GM23338 (cell line): ENCODE measurements around the gene SRF. TPM values are rescaled to one million over a fixed set of nuclear protein-coding genes. Genes with fewer than 3 reads are reported as not detected.

ENCODE experiments used
- ATAC-seq: fragments of 200-7000 bp; cut with Tn5 transposase; 3 replicates; pipeline ENCODE4 v1.9.1; 2020
- DNase-seq: peaks from one replicate; pipeline ENCODE4 v3.0.0-alpha.2; 2015; ENCODE audit warnings: low spot score
- H2AFZ ChIP-seq: fragments of 200-600 bp; sonication (generic); 2 replicates; pipeline ENCODE4 v1.8.0; 2016; ENCODE audit warnings: antibody characterized with exemption, mild to moderate bottlenecking, moderate library complexity
- H3F3A ChIP-seq: fragments of 200-600 bp; sonication (generic); replicated peaks from 2 replicates; pipeline ENCODE4 v1.8.0; 2017; ENCODE audit warnings: antibody characterized with exemption, mixed run types, low read depth
- H3K27ac ChIP-seq: fragments of 200-600 bp; sonication (generic); 2 replicates; pipeline ENCODE4 v1.6.1; 2016; ENCODE audit warnings: low read depth
- H3K27me3 ChIP-seq: fragments of 200-600 bp; sonication (generic); 2 replicates; pipeline ENCODE4 v1.8.0; 2016; ENCODE audit warnings: mild to moderate bottlenecking, mixed run types, moderate library complexity; ENCODE audit not compliant: insufficient read depth
- H3K36me3 ChIP-seq: fragments of 200-600 bp; sonication (generic); 2 replicates; pipeline ENCODE4 v1.8.0; 2016; ENCODE audit warnings: mild to moderate bottlenecking; ENCODE audit not compliant: insufficient read depth
- H3K4me1 ChIP-seq: fragments of 200-600 bp; sonication (generic); 2 replicates; pipeline ENCODE4 v1.8.0; 2016; ENCODE audit warnings: mild to moderate bottlenecking, moderate library complexity; ENCODE audit not compliant: insufficient read depth
- H3K4me2 ChIP-seq: fragments of 200-600 bp; sonication (generic); 2 replicates; pipeline ENCODE4 v1.7.1; 2017; ENCODE audit warnings: mixed run types
- H3K4me3 ChIP-seq: fragments of 200-600 bp; sonication (generic); 2 replicates; pipeline ENCODE4 v1.6.1; 2016; ENCODE audit warnings: mixed run types
- H3K79me2 ChIP-seq: fragments of 200-600 bp; sonication (generic); replicated peaks from 2 replicates; pipeline ENCODE4 v1.8.0; 2017; ENCODE audit warnings: mild to moderate bottlenecking; ENCODE audit not compliant: insufficient read depth
- H3K9me2 ChIP-seq: fragments of 200-600 bp; sonication (generic); 2 replicates; pipeline ENCODE4 v1.8.0; 2017; ENCODE audit not compliant: insufficient read depth
- H4K20me1 ChIP-seq: fragments of 200-600 bp; sonication (generic); replicated peaks from 2 replicates; pipeline ENCODE4 v1.8.0; 2017; ENCODE audit warnings: mild to moderate bottlenecking; ENCODE audit not compliant: insufficient read depth
- H3K27ac Mint-ChIP-seq: 2 replicates; pipeline ENCODE4 v1.8.0; 2020; ENCODE audit warnings: inconsistent platforms, mild to moderate bottlenecking, moderate library complexity, mixed read lengths
- H3K27me3 Mint-ChIP-seq: 3 replicates; pipeline ENCODE4 v1.8.0; 2022; ENCODE audit warnings: low read depth, mild to moderate bottlenecking, moderate library complexity, mixed read lengths, inconsistent platforms; ENCODE audit not compliant: insufficient read depth, poor library complexity
- H3K36me3 Mint-ChIP-seq: 3 replicates; pipeline ENCODE4 v1.8.0; 2021; ENCODE audit warnings: low read depth, mild to moderate bottlenecking, inconsistent platforms, moderate library complexity, mixed read lengths
- H3K4me1 Mint-ChIP-seq: 3 replicates; pipeline ENCODE4 v1.8.0; 2020; ENCODE audit warnings: mild to moderate bottlenecking, inconsistent platforms, mixed read lengths
- H3K4me3 Mint-ChIP-seq: 3 replicates; pipeline ENCODE4 v1.8.0; 2021; ENCODE audit warnings: moderate library complexity, mild to moderate bottlenecking, inconsistent platforms, mixed read lengths
- H3K9me3 Mint-ChIP-seq: 3 replicates; pipeline ENCODE4 v1.8.0; 2020; ENCODE audit warnings: moderate library complexity, mild to moderate bottlenecking, inconsistent platforms, mixed read lengths
- CREB1 ChIP-seq: fragments of 250-450 bp; sonication (Bioruptor Pico); IDR thresholded peaks from 2 replicates; pipeline ENCODE4 v1.5.0; 2020; ENCODE audit warnings: low read depth, mild to moderate bottlenecking, moderate library complexity
- EZH2 ChIP-seq: fragments of 200-600 bp; sonication (generic); IDR thresholded peaks from one replicate; pipeline ENCODE4 v1.8.0; 2017; ENCODE audit warnings: antibody characterized with exemption, mild to moderate bottlenecking, low read depth; ENCODE audit not compliant: unreplicated experiment
- EZH2phosphoT487 ChIP-seq: fragments of 200-600 bp; sonication (generic); IDR thresholded peaks from one replicate; pipeline ENCODE4 v1.8.1; 2018; ENCODE audit warnings: antibody characterized with exemption; ENCODE audit not compliant: unreplicated experiment
- JUNB ChIP-seq: IDR thresholded peaks from one replicate; pipeline ENCODE4 v1.6.1; 2016; ENCODE audit warnings: antibody characterized with exemption; ENCODE audit not compliant: unreplicated experiment
- NANOG ChIP-seq: IDR thresholded peaks from 2 replicates; pipeline ENCODE4 v1.6.1; 2016; ENCODE audit warnings: antibody characterized with exemption, borderline replicate concordance
- POLR2AphosphoS5 ChIP-seq: IDR thresholded peaks from 2 replicates; pipeline ENCODE4 v1.6.1; 2016; ENCODE audit warnings: antibody characterized with exemption, low read depth
- STAT1 ChIP-seq: IDR thresholded peaks from one replicate; pipeline ENCODE4 v1.6.1; 2016; ENCODE audit warnings: antibody characterized with exemption; ENCODE audit not compliant: unreplicated experiment
- ZNF114 ChIP-seq: fragments of 250-450 bp; sonication (Bioruptor Pico); IDR thresholded peaks from 2 replicates; pipeline ENCODE4 v1.5.0; 2020; ENCODE audit warnings: mild to moderate bottlenecking, moderate library complexity
- ZNF331 ChIP-seq: fragments of 250-450 bp; sonication (Bioruptor Pico); IDR thresholded peaks from 2 replicates; pipeline ENCODE4 v1.5.0; 2020; ENCODE audit warnings: low read depth, mild to moderate bottlenecking, moderate library complexity
- polyA plus RNA-seq: library from polyadenylated mRNA; unstranded; fragments of >200 nt; fragmentation: Nextera tagmentation; extraction: Ambion mirVana; gene quantifications from 2 replicates; pipeline ENCODE4 v1.2.1, GENCODE V29; 2016
- total RNA-seq: library from RNA; depleted of rRNA; stranded (reverse); fragments of >200 nt; shearing (Covaris generic); gene quantifications from 2 replicates; pipeline ENCODE4 v1.2.3, GENCODE V29; 2014
- TF ChIP-seq, protein P1 (sequence below): fragments of 250-450 bp; sonication (Bioruptor Pico); IDR thresholded peaks from 2 replicates; pipeline ENCODE4 v1.5.0; 2020; ENCODE audit warnings: mild to moderate bottlenecking, moderate library complexity
- TF ChIP-seq, protein P2 (sequence below), 2 experiments: fragments of 200-600 bp in 1 of 2; sonication (generic) in 1 of 2; conservative IDR thresholded peaks; 2 replicates each; pipeline versions ENCODE4 v1.5.1 to v1.6.1; 2016 to 2017; ENCODE audit warnings: antibody characterized with exemption in 2 of 2, low read depth in 2 of 2, mild to moderate bottlenecking in 2 of 2, moderate library complexity in 1 of 2
- TF ChIP-seq, protein P3 (sequence below): IDR thresholded peaks from one replicate; pipeline ENCODE4 v1.6.1; 2018; ENCODE audit warnings: antibody characterized with exemption; ENCODE audit not compliant: unreplicated experiment
- TF ChIP-seq, protein P4 (sequence below): IDR thresholded peaks from 2 replicates; pipeline ENCODE4 v1.6.1; 2016; ENCODE audit warnings: antibody characterized with exemption

SRF gene
- total and polyA plus RNA-seq, 2 experiments from 2014 or later, result 9.9 to 54.9 TPM

DNA sequence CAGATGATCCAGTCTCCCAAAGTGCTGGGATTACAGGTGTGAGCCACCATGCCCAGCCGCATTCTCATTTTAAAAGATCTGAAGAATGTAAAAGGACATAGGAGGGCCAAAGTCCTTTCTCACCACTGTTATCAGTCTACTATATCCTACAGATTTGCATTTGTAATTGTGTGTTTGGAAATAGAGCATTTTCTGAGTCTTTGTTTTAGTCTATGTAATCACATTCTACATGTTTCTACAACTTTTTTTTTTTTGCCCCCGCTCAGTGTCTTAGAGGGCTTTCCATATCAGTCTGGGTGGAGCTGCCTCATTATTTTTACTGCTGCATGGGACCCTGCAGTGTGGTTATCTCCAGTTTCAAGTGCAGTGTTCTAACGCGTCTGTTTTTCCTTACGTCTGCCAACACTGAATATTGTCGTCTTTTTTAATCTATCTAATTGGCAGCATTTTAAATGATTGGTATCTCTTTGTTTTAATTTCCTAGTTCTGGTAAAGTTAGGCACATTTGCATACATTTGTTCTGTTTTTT, 18.8 kb downstream of the SRF start (continued):
- TF ChIP-seq EZH2phosphoT487, result no peak

DNA sequence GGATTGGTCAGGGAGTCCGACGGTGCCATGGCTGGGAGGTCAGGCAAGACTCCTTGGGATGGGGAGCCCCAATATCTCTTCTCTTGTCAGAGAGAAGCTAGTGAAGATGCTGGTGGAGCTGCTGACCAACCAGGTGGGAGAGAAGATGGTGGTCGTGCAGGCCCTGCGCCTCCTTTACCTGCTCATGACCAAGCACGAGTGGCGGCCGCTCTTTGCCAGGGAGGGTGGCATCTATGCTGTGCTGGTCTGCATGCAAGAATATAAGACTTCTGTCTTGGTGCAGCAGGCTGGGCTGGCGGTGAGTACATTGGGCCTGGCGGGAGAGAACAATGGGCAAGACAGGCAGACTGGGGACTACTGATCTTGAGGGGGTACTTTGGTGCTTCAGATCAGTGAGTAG, 21.8 kb downstream of the SRF start:
- Mint-ChIP-seq H3K9me3 (no peaks in the 10 kb centered on the region), H3K4me3 (no peak overlapping the region), H3K4me1 (peaks cover 3% of the 10 kb centered on the region; the same call in 1 of the 3 replicates), H3K27ac (no peak overlapping the region), H3K36me3 (no peaks in the 10 kb centered on the region; the same call in 1 of the 3 replicates), H3K27me3 (peaks cover 11% of the 10 kb centered on the region)
- Histone ChIP-seq H3K27me3 (no peaks in the 10 kb centered on the region), H4K20me1 (no peaks in the 10 kb centered on the region), H3K79me2 (no peaks in the 10 kb centered on the region), H3K27ac (no peak overlapping the region), H2AFZ (no peak overlapping the region), H3F3A (no peaks in the 10 kb centered on the region), H3K4me3 (no peak overlapping the region), H3K9me2 (no peaks in the 10 kb centered on the region), H3K36me3 (no peaks in the 10 kb centered on the region), H3K4me2 (no peak overlapping the region), H3K4me1 (no peaks in the 10 kb centered on the region)
- no peak for DNase-seq
- ATAC-seq, result no peak
- TF ChIP-seq, protein P1, sequence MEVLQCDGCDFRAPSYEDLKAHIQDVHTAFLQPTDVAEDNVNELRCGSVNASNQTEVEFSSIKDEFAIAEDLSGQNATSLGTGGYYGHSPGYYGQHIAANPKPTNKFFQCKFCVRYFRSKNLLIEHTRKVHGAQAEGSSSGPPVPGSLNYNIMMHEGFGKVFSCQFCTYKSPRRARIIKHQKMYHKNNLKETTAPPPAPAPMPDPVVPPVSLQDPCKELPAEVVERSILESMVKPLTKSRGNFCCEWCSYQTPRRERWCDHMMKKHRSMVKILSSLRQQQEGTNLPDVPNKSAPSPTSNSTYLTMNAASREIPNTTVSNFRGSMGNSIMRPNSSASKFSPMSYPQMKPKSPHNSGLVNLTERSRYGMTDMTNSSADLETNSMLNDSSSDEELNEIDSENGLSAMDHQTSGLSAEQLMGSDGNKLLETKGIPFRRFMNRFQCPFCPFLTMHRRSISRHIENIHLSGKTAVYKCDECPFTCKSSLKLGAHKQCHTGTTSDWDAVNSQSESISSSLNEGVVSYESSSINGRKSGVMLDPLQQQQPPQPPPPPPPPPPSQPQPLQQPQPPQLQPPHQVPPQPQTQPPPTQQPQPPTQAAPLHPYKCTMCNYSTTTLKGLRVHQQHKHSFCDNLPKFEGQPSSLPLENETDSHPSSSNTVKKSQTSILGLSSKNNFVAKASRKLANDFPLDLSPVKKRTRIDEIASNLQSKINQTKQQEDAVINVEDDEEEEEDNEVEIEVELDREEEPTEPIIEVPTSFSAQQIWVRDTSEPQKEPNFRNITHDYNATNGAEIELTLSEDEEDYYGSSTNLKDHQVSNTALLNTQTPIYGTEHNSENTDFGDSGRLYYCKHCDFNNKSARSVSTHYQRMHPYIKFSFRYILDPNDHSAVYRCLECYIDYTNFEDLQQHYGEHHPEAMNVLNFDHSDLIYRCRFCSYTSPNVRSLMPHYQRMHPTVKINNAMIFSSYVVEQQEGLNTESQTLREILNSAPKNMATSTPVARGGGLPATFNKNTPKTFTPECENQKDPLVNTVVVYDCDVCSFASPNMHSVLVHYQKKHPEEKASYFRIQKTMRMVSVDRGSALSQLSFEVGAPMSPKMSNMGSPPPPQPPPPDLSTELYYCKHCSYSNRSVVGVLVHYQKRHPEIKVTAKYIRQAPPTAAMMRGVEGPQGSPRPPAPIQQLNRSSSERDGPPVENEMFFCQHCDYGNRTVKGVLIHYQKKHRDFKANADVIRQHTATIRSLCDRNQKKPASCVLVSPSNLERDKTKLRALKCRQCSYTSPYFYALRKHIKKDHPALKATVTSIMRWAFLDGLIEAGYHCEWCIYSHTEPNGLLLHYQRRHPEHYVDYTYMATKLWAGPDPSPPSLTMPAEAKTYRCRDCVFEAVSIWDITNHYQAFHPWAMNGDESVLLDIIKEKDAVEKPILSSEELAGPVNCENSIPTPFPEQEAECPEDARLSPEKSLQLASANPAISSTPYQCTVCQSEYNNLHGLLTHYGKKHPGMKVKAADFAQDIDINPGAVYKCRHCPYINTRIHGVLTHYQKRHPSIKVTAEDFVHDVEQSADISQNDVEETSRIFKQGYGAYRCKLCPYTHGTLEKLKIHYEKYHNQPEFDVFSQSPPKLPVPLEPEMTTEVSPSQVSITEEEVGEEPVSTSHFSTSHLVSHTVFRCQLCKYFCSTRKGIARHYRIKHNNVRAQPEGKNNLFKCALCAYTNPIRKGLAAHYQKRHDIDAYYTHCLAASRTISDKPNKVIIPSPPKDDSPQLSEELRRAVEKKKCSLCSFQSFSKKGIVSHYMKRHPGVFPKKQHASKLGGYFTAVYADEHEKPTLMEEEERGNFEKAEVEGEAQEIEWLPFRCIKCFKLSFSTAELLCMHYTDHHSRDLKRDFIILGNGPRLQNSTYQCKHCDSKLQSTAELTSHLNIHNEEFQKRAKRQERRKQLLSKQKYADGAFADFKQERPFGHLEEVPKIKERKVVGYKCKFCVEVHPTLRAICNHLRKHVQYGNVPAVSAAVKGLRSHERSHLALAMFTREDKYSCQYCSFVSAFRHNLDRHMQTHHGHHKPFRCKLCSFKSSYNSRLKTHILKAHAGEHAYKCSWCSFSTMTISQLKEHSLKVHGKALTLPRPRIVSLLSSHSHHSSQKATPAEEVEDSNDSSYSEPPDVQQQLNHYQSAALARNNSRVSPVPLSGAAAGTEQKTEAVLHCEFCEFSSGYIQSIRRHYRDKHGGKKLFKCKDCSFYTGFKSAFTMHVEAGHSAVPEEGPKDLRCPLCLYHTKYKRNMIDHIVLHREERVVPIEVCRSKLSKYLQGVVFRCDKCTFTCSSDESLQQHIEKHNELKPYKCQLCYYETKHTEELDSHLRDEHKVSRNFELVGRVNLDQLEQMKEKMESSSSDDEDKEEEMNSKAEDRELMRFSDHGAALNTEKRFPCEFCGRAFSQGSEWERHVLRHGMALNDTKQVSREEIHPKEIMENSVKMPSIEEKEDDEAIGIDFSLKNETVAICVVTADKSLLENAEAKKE, result no peak
- TF ChIP-seq, protein P2, sequence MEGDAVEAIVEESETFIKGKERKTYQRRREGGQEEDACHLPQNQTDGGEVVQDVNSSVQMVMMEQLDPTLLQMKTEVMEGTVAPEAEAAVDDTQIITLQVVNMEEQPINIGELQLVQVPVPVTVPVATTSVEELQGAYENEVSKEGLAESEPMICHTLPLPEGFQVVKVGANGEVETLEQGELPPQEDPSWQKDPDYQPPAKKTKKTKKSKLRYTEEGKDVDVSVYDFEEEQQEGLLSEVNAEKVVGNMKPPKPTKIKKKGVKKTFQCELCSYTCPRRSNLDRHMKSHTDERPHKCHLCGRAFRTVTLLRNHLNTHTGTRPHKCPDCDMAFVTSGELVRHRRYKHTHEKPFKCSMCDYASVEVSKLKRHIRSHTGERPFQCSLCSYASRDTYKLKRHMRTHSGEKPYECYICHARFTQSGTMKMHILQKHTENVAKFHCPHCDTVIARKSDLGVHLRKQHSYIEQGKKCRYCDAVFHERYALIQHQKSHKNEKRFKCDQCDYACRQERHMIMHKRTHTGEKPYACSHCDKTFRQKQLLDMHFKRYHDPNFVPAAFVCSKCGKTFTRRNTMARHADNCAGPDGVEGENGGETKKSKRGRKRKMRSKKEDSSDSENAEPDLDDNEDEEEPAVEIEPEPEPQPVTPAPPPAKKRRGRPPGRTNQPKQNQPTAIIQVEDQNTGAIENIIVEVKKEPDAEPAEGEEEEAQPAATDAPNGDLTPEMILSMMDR (conservative IDR thresholded peaks at IDR 0.05; ENCODE audit: low read depth in 2 of 2), result no peak
- TF ChIP-seq STAT1, result no peak
- TF ChIP-seq POLR2AphosphoS5, result no peak
- TF ChIP-seq, protein P3, sequence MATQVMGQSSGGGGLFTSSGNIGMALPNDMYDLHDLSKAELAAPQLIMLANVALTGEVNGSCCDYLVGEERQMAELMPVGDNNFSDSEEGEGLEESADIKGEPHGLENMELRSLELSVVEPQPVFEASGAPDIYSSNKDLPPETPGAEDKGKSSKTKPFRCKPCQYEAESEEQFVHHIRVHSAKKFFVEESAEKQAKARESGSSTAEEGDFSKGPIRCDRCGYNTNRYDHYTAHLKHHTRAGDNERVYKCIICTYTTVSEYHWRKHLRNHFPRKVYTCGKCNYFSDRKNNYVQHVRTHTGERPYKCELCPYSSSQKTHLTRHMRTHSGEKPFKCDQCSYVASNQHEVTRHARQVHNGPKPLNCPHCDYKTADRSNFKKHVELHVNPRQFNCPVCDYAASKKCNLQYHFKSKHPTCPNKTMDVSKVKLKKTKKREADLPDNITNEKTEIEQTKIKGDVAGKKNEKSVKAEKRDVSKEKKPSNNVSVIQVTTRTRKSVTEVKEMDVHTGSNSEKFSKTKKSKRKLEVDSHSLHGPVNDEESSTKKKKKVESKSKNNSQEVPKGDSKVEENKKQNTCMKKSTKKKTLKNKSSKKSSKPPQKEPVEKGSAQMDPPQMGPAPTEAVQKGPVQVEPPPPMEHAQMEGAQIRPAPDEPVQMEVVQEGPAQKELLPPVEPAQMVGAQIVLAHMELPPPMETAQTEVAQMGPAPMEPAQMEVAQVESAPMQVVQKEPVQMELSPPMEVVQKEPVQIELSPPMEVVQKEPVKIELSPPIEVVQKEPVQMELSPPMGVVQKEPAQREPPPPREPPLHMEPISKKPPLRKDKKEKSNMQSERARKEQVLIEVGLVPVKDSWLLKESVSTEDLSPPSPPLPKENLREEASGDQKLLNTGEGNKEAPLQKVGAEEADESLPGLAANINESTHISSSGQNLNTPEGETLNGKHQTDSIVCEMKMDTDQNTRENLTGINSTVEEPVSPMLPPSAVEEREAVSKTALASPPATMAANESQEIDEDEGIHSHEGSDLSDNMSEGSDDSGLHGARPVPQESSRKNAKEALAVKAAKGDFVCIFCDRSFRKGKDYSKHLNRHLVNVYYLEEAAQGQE, result no peak
- no peak for TF ChIP-seq ZNF331 (CRISPR knock-in tag)
- no peak for TF ChIP-seq EZH2phosphoT487
- TF ChIP-seq ZNF114 (CRISPR knock-in tag), result no peak
- no peak for TF ChIP-seq JUNB
- no peak for TF ChIP-seq EZH2
- no peak for TF ChIP-seq CREB1 (CRISPR knock-in tag)
- no peak for TF ChIP-seq NANOG
- TF ChIP-seq, protein P4, sequence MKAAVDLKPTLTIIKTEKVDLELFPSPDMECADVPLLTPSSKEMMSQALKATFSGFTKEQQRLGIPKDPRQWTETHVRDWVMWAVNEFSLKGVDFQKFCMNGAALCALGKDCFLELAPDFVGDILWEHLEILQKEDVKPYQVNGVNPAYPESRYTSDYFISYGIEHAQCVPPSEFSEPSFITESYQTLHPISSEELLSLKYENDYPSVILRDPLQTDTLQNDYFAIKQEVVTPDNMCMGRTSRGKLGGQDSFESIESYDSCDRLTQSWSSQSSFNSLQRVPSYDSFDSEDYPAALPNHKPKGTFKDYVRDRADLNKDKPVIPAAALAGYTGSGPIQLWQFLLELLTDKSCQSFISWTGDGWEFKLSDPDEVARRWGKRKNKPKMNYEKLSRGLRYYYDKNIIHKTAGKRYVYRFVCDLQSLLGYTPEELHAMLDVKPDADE, result no peak
